HG03457 (cell line): ENCODE measurements around the gene TMEM231.
"Not testable (repeated sequence)": the region's sequence is repeated elsewhere in the genome, so short reads cannot be mapped to it uniquely, and the experiment has no call there.

Source experiments
- ATAC-seq: cut with Tn5 transposase; IDR thresholded peaks from one replicate; pipeline ENCODE4 v1.9.1; 2021; ENCODE audit warnings: moderate number of reproducible peaks; ENCODE audit not compliant: unreplicated experiment

TMEM231 gene

DNA sequence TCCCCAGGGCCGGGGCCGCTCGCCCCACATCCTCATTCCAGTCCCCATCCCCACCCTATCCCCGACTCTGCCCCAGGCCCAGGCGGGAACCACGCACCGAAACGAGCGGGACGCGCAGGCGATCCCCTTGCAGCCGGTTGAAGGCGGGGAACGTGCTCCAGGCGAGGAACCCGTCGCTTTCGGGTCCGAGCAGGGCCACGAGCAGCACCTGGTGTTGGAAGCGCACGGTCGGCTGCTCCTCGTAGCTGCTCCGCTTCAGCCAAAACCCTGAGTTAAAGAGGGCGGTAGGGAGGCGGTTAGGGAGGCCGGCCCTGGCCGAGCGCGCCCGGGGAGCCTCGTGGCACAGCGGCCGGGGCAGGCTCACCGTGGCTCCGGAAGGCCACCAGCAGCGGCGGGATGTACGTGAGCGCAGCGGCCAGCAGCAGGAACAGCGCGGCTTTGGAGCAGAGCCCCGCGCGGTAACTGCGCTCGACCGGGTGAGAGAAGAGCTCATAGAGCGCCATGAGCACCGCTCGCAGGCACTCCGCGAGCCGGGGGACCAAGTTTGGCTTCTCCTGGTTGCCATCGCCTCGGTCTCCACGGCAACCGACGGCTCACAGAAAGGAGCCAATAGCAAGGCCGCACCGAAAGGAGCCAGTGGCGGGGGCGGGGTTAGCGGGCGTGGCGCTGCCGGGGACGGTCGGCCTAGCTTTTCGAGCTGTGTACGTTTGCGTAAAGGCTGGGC lies at the start of gene TMEM231:
Gene TMEM231 (minus strand): TSS at position 546 of the 724 bp plus-strand sequence. CDS start 43 bp downstream, at position 503.
- peak; percentile 95 for ATAC-seq

- no peak for ATAC-seq
Measured at GRCh38 chr16:75603241-75603640, 47.2 kb upstream of the TMEM231 start.

- ATAC-seq: no peak
Measured at GRCh38 chr16:75599452-75600277, 43.6 kb upstream of the TMEM231 start.

GRCh38 chr16:75593825-75594820 lies 38.1 kb upstream of the TMEM231 start:
- ATAC-seq: no peak

DNA sequence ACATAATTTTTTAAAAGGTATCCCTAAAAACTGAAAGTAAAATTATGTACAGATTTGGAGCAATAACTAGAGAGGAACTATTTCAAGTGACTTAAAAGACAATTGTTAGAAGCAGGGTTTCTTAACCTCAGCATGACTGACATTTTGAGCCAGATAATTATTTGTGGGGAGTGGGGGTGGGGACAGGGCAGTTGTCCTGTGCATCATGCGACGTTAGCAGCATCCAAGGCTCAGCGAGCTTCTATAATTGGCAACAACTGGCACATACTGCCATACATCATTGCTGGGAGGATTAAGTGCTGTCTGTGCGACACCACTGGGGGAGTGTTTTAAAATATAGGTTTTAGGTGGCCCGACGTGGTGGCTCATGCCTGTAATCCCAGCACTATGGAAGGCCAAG lies 37.3 kb upstream of the TMEM231 start:
- ATAC-seq: no peak

GRCh38 chr16:75591927-75592326 lies 35.9 kb upstream of the TMEM231 start:
- not testable (repeated sequence) for ATAC-seq

DNA sequence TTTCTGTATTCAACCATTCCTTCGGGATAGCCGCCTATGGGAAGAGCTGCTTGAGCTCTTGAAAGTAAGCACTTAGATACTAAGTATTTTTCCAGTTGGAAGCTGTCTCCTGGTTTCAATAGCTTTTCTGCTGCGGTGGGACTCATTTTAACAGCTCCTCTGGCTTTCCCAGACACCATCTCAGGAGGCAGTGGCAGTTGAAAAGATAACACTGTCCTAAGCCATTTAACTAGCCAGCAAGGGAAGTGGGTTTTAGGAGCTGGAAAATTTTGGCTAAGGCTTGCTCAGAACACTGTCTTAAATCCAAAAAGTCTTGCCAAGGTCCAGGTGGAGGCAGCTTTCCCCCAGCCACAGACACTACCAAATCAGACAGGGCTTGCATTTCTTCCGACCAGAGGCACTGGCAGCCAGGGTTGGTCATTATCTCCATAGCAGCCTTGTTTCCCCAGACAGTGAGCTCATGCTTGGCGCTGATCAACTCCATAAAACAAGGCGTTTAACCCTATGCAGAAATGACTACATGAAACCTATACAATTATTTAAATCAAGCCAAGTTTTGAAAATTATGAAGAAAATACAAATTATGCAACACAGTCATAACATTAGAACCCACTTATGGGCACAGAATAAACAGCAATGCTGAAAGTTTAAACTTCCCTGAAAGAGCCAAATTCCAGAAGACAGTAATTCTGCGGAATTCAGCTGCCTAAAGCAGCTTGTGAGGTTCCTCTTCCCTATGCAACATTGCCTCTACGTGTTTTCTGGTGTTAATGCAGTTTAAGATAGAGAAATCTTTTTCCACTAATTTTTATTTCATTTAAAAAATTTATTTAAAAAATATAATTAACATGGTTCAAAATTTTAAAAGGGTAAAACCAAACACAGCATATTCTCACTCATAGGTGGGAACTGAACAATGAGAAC lies 35.1 kb upstream of the TMEM231 start:
- ATAC-seq: no peak

DNA sequence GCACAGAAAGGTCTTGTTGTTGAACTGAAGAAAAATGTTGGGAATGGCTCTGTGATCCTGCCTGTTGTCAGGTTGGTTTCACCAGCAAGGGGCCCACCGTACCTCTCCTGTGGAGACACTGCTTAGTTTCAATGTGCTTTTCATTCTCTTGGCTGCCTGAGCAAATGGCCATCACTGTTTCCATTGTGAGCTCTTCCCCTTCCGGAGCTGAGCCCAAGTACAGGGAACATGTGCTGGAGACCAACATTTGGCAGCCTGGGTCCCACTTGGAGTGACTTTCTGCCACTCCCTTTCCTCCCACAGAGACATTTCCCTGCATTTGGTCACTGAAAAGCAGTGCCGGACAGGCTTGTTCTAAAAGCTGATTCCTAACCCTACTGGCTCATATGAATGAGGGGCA lies 33.3 kb upstream of the TMEM231 start:
- ATAC-seq: no peak

DNA sequence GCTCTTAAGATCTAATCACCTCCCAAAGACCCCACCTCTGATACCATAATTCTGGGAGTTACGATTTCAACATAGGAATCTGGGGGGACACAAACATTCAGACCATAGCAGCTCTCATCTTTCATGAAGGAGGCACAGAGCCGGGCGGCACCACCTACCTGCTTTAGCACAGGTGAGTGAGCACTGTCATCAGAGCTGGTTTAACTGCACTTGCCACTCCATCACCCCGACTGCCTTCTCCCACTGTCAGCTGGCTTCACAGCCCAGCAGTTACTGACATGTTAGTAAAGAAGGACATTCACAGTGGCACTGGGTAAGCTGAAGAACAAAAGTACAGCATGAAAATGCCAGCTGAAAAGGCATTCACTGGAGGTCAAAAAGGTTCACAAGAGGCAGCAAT lies 32.7 kb upstream of the TMEM231 start:
- no peak for ATAC-seq

GRCh38 chr16:75584108-75584507 lies 28.1 kb upstream of the TMEM231 start:
- ATAC-seq: no peak

DNA sequence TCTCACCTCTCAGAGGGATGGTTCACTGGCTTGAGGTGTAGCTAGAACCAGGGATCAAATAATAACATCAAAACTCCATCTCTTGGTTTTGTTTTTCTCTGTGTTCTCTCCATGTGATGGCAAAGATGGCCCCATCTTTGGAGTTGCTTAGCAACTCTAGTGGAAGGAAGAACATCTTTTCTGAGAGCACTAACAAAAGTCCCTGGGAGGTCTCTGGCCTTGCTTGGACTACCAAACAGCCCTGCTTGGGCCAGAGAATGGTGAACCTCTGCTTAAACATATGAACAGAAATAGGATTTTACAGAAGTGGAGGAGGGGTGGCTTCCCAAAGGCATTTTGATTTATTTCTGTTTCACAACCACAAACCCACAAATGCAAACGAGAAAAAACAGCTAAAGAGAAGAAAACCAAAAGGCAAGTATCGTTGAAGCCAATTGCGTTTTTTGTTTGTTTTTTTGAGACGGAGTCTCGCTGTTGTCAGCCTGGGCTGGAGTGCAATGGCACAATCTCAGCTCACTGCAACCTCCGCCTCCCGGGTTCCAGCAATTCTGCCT lies 23.3 kb upstream of the TMEM231 start:
- ATAC-seq: no peak

- ATAC-seq: no peak
Measured at GRCh38 chr16:75578725-75579124, 22.7 kb upstream of the TMEM231 start.

- no peak for ATAC-seq
Measured at GRCh38 chr16:75578212-75578611, 22.2 kb upstream of the TMEM231 start.

DNA sequence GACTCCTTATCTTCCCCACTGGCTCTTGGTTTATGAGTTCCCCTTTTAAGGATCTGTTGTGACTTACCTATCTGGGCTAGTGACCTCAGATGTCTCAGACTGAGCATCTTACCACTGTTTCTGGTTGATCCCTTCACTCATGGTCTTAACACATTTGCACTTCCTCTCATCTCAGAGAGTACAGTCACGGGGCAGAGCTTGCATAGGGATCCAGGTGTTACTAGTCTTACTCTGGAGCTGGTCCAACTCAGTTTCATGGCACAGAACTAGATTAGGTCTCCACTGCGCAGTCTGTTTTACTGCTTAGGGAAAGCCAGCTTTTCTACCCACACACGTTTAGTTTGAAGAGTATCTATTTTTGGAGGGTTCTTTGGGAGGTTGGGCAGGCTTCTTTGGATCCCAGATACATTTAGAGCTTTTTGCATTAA lies 20.3 kb upstream of the TMEM231 start:
- peak; percentile 63 for ATAC-seq

DNA sequence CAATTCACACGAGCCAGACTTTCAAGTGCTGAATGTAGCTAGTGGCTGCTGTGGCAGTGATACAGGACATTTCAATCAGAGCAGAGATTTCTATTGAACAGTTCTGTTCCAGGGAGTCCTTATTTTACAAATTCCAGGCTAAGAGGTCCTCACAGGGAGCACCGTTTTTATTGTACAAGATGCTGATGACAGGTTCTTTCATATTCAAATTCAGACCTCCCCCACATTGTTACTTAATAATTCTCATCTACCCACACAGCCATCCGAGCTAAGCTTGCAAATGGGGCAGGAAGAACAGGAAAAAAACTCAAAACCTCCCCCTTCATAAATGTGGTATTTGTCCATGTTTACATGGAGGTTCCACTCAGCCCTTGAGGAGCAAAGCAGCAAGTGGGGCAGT lies 19.9 kb upstream of the TMEM231 start:
- ATAC-seq: no peak

DNA sequence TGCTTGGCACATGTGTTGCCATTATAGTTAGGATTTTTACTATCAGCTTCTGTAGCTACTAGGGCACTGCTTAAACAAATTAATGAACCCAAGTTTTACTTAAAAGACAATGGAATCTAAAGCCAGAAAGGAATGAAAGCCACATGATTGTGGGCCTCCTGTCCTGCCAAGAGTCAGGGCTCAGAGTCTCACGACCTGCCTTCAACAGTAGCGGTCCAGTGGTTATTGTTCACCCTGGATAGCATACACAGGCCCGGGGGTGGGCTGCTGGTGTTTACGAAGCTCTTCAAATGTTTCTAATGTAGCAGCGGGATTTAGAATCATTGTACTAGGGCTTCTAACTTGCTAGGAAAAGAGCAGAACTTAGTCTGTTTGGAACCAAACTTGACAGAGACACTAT lies 17.9 kb upstream of the TMEM231 start:
- ATAC-seq: no peak

DNA sequence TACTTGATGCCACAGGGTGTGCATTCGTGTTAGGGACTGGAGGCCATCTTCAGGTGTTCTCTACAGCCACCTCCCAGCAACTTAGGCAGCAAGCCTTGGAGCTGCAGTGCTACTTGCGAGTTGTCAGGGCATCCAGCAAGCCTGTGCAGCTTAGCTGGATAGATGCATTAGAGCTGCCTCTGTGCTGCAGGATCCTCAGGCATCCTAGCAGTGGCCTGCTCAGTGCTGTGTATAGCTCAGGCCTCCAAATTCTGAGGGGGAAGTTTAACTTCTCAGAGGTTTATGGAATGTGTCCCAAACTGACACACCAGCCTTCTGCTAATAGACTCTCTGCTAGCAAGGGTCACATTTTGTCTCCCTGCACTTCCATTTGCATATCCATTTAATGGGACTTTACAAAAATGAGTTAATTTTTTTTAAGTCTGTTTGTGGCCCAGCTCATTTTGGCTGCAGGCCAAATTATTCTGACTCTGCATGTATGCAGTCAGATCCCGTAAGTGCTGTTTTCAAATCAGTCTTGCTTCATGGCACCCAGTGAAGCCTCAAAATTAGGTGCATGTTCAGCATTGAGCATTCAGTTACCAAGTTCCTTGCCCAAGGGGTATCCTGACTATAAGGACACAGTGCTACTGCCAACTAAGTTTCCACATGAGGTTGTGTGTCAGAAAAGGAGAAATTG lies 17.0 kb upstream of the TMEM231 start:
- no peak for ATAC-seq

DNA sequence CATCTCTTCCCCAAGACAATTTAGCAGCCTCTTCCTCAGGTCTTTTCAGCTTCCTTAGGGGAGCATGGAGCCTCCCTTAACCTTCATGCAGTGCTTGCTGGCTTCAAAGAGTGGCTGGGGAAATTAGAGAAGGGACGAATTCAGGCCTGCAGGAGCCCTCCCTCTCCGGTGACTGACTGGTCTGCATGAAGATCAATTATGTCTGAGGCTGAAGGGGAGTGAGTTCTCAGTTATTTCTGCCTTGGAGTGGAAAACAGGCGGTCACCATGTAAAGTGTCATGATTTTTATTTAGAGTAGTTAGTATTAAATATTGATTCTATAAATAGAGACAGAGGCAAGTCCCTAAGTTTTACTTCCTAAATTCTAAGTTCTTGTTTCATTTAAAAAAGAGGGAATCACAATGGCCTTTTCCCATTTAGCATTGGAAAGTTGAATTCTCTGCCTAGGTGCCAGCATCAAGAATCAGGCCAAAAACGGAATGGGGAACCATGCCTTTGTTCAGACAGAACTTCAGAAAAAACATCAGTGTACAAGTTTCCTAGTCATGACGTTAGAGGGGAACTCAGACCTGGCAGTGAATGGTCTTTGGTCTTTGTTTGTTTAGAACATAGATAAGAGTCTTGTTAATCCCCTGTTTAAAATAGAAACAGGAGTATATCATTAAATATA lies 14.5 kb upstream of the TMEM231 start:
- no peak for ATAC-seq

DNA sequence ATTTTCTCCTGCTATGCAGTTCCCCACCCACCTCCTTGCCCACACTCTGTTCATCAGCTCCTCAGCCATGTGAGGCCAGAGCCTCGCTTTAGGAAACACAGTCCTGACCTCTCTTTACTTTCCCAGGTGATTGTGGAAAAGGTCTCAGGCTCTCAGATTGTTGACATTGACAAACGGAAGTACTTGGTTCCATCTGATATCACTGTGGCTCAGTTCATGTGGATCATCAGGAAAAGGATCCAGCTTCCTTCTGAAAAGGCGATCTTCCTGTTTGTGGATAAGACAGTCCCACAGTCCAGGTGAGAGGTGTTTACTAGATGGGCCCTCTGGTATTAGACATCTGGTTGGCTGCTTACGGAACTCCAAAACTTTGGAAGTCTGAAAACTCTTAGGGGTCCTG lies 11.9 kb upstream of the TMEM231 start:
- ATAC-seq: no peak
